T-cell (primary cell): Measurements from ENCODE around the gene KDM4B. TPM values are rescaled to one million over a fixed set of nuclear protein-coding genes. Genes with fewer than 3 reads are reported as not detected.
A peak's percentile ranks its signal among the peaks of the same experiment; 100 is the strongest.

Source experiments
- ATAC-seq, 4 experiments: fragments of 200-7000 bp in 3 of 4; fragments of 150-1000 bp in 1 of 4; cut with Tn5 transposase; replicated peaks in 1 of 4; 1 replicate in 3 of 4; 2 replicates in 1 of 4; pipeline ENCODE4 v1.10.0; 2021; ENCODE audit warnings: moderate library complexity in 3 of 4, mild to moderate bottlenecking in 2 of 4, moderate number of reproducible peaks in 1 of 4
- CTCF ChIA-PET, 2 donors: fragments of 300-600 bp; sonication (Branson Sonifier 250); formaldehyde crosslinking; loops; one replicate each; lab custom pipeline; 2022; ENCODE audit warnings: antibody characterized with exemption in 2 of 2; lab: Charles Lee
- POLR2A ChIA-PET, 2 donors: fragments of 300-600 bp; sonication (Branson Sonifier 250); formaldehyde crosslinking; loops; one replicate each; lab custom pipeline; 2022; ENCODE audit warnings: antibody characterized with exemption in 2 of 2; lab: Charles Lee
- DNase-seq, 35 experiments: peaks; one replicate each; pipeline versions ENCODE4 v3.0.0 to v3.0.0-alpha.2; 2013 to 2023
- H3K27ac ChIP-seq: one replicate; pipeline ENCODE4 v1.5.1; 2013; ENCODE audit warnings: low read length
- H3K27me3 ChIP-seq, 2 experiments: replicated peaks in 1 of 2; 1 replicate in 1 of 2; 2 replicates in 1 of 2; pipeline versions ENCODE4 v1.6.1 to v1.7.0; 2013; ENCODE audit warnings: low read length in 1 of 2, mixed read lengths in 1 of 2; ENCODE audit not compliant: control insufficient read depth in 2 of 2, insufficient read depth in 2 of 2; ENCODE audit errors: extremely low read depth in 1 of 2
- H3K36me3 ChIP-seq, 2 donors: 1 replicate in 1 of 2; 2 replicates in 1 of 2; pipeline versions ENCODE4 v1.6.1 to v1.7.0; 2013; ENCODE audit warnings: low read length in 1 of 2; ENCODE audit not compliant: control insufficient read depth in 2 of 2, insufficient read depth in 1 of 2; ENCODE audit errors: extremely low read depth in 1 of 2
- H3K4me1 ChIP-seq, 2 experiments: 1 replicate in 1 of 2; 2 replicates in 1 of 2; pipeline versions ENCODE4 v1.6.1 to v1.7.0; 2013; ENCODE audit warnings: low read length in 2 of 2, mixed read lengths in 1 of 2; ENCODE audit not compliant: insufficient read depth in 2 of 2, control insufficient read depth in 1 of 2; ENCODE audit errors: extremely low read depth in 1 of 2
- H3K4me3 ChIP-seq, 2 donors: 1 replicate in 1 of 2; 2 replicates in 1 of 2; pipeline versions ENCODE4 v1.5.1 to v1.7.0; 2013; ENCODE audit warnings: mild to moderate bottlenecking in 2 of 2, low read length in 1 of 2, moderate library complexity in 1 of 2; ENCODE audit not compliant: control insufficient read depth in 1 of 2; ENCODE audit errors: extremely low read depth in 1 of 2
- H3K9me3 ChIP-seq: 2 replicates; pipeline ENCODE4 v1.7.0; 2013
- H3K27ac Mint-ChIP-seq, 2 donors: one replicate each; pipeline ENCODE4 v1.8.0; 2020 to 2021; ENCODE audit warnings: mild to moderate bottlenecking in 2 of 2, mixed read lengths in 2 of 2
- H3K27me3 Mint-ChIP-seq, 2 donors: one replicate each; pipeline ENCODE4 v1.8.0; 2021 to 2022; ENCODE audit warnings: mixed read lengths in 2 of 2
- H3K36me3 Mint-ChIP-seq: one replicate; pipeline ENCODE4 v1.8.0; 2021; ENCODE audit warnings: mixed read lengths
- H3K4me1 Mint-ChIP-seq, 3 donors: one replicate each; pipeline ENCODE4 v1.8.0; 2020 to 2022; ENCODE audit warnings: mixed read lengths in 3 of 3, mild to moderate bottlenecking in 1 of 3
- H3K4me3 Mint-ChIP-seq, 3 donors: one replicate each; pipeline ENCODE4 v1.8.0; 2020 to 2022; ENCODE audit warnings: mild to moderate bottlenecking in 3 of 3, mixed read lengths in 3 of 3, moderate library complexity in 3 of 3
- H3K9me3 Mint-ChIP-seq, 3 donors: one replicate each; pipeline ENCODE4 v1.8.0; 2020 to 2022; ENCODE audit warnings: mixed read lengths in 3 of 3
- WGBS: methylation state at CpG from one replicate; pipeline ENCODE4 v1.1.5; 2013; ENCODE audit warnings: missing lambda C conversion rate; ENCODE audit not compliant: insufficient coverage; 5-methylcytosine and 5-hydroxymethylcytosine counted together
- total RNA-seq, 35 experiments: library from RNA in 6 of 35; stranded (reverse) in 6 of 35; fragments of 120-200 nt in 1 of 35; gene quantifications; one replicate each; pipeline versions ENCODE4 v1.2.1 to v1.2.4 and lab custom pipeline; 2013 to 2026

Gene KDM4B
- total RNA-seq, 5 donors from 2014 or later (not counting 1 experiment from before 2014, with no cell fraction given), result 44.6 to 59.2 (median 47.8) TPM

DNA sequence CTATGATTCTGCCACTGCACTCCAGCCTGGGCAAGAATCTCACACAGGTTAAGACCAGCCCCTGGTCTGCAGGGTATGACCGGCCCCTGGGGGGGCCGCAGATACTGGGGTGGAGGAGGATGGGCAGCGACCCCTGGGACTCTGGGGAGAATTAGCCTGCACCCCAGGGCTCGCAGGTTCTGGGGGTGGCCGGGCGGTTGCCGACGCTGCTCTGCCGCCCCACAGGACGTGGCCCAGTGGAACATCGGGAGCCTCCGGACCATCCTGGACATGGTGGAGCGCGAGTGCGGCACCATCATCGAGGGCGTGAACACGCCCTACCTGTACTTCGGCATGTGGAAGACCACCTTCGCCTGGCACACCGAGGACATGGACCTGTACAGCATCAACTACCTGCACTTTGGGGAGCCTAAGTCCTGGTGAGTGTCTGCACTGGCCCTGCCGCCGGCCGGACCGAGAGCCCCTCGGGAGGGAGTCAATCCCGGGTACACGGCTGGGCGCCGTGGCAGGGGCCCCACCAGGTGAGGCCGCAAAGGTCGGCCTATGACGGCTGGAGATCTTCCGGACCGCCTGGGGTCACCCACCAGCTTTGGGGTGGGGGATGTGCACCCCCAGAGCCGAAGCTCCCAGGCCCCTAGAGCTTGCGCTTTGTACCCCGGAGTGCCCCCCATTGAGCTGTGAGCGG, 78.5 kb downstream of the KDM4B start:
- Mint-ChIP-seq H3K36me3 (peaks cover 3% of the 10 kb centered on the region), H3K27me3 (no peaks in the 10 kb centered on the region), H3K27ac (no peak overlapping the region), H3K4me1 (peaks cover 0 to 4% (median 4%) of the 10 kb centered on the region in 3 donors), H3K4me3 (no peak overlapping the region), H3K9me3 (no peaks in the 10 kb centered on the region)
- peaks cover 7 to 29% of the 10 kb centered on the region in 2 donors for H3K36me3 ChIP-seq
- peaks cover 0 to 12% of the 10 kb centered on the region in 2 experiments for H3K4me1 ChIP-seq
- WGBS, result 96% methylated on average over 39 of the region's 39 CpGs
- H3K4me3 ChIP-seq, result no peak overlapping the region
- no peaks in the 10 kb centered on the region for H3K27me3 ChIP-seq
- no peak overlapping the region for H3K27ac ChIP-seq
- ChIA-PET CTCF (interaction anchor here in 1 of 2 donors (0.6 kb wide), 1 partner anchor 623 kb away, joined by 4 read pairs; no protein-coding TSS in a partner anchor), POLR2A (no interaction called here)
- no peak for ATAC-seq
- no peak for DNase-seq
- H3K9me3 ChIP-seq, result no peaks in the 10 kb centered on the region

GRCh38 chr19:5048091-5048726, 79.3 kb downstream of the KDM4B start:
- H3K4me3 ChIP-seq, result no peak overlapping the region
- H3K36me3 ChIP-seq, result peaks cover 7 to 32% of the 10 kb centered on the region in 2 donors
- no peak overlapping the region for H3K27ac ChIP-seq
- H3K9me3 ChIP-seq, result no peaks in the 10 kb centered on the region
- peak in 33 of 35 experiments; percentile 9 to 73 (median 48) for DNase-seq
- Mint-ChIP-seq H3K4me3 (no peak overlapping the region), H3K4me1 (peaks cover 0 to 4% (median 4%) of the 10 kb centered on the region in 3 donors), H3K27ac (no peak overlapping the region), H3K27me3 (no peaks in the 10 kb centered on the region), H3K9me3 (no peaks in the 10 kb centered on the region), H3K36me3 (peaks cover 3% of the 10 kb centered on the region)
- H3K4me1 ChIP-seq, result peaks cover 0 to 12% of the 10 kb centered on the region in 2 experiments
- ChIA-PET POLR2A (no interaction called here), CTCF (interaction anchor here in 1 of 2 donors (0.6 kb wide), 1 partner anchor 14 kb away, joined by 5 read pairs; no protein-coding TSS in a partner anchor)
- H3K27me3 ChIP-seq, result no peaks in the 10 kb centered on the region
- WGBS, result 43% methylated on average over 43 of the region's 44 CpGs
- peak; percentile 70 to 79 (median 77) for ATAC-seq

- no peaks in the 10 kb centered on the region for H3K9me3 ChIP-seq
- no peak for DNase-seq
- ATAC-seq, result no peak
- peaks cover 0 to 4% (median 4%) of the 10 kb centered on the region in 3 donors for H3K4me1 Mint-ChIP-seq
- H3K36me3 Mint-ChIP-seq, result peaks cover 3% of the 10 kb centered on the region
- H3K4me3 ChIP-seq, result no peak overlapping the region
- no peaks in the 10 kb centered on the region for H3K9me3 Mint-ChIP-seq
- peaks cover 0 to 12% of the 10 kb centered on the region in 2 experiments for H3K4me1 ChIP-seq
- H3K36me3 ChIP-seq, result peaks cover 10 to 32% of the 10 kb centered on the region in 2 donors
- no peak overlapping the region for H3K27ac Mint-ChIP-seq
- no peak overlapping the region for H3K27ac ChIP-seq
- H3K27me3 ChIP-seq, result no peaks in the 10 kb centered on the region
- 92% methylated on average over 31 of the region's 36 CpGs for WGBS
- H3K4me3 Mint-ChIP-seq, result no peak overlapping the region
- POLR2A ChIA-PET, result no interaction called here
- CTCF ChIA-PET, result no interaction called here
- no peaks in the 10 kb centered on the region for H3K27me3 Mint-ChIP-seq
Observed at GRCh38 chr19:5048727-5049553, 80.0 kb downstream of the KDM4B start.

GRCh38 chr19:5049561-5049960, 80.6 kb downstream of the KDM4B start:
- Histone ChIP-seq H3K27ac (no peak overlapping the region), H3K4me1 (peaks cover 0 to 12% of the 10 kb centered on the region in 2 experiments), H3K9me3 (no peaks in the 10 kb centered on the region), H3K4me3 (no peak overlapping the region), H3K27me3 (no peaks in the 10 kb centered on the region), H3K36me3 (peaks cover 14 to 32% of the 10 kb centered on the region in 2 donors)
- CTCF ChIA-PET, result no interaction called here
- no peaks in the 10 kb centered on the region for H3K9me3 Mint-ChIP-seq
- DNase-seq, result no peak
- H3K4me1 Mint-ChIP-seq, result peaks cover 0 to 4% (median 4%) of the 10 kb centered on the region in 3 donors
- WGBS, result 93% methylated on average over 8 of the region's 9 CpGs
- no peak for ATAC-seq
- no peak overlapping the region for H3K4me3 Mint-ChIP-seq
- POLR2A ChIA-PET, result no interaction called here
- no peaks in the 10 kb centered on the region for H3K27me3 Mint-ChIP-seq
- H3K27ac Mint-ChIP-seq, result no peak overlapping the region
- peaks cover 7% of the 10 kb centered on the region for H3K36me3 Mint-ChIP-seq

DNA sequence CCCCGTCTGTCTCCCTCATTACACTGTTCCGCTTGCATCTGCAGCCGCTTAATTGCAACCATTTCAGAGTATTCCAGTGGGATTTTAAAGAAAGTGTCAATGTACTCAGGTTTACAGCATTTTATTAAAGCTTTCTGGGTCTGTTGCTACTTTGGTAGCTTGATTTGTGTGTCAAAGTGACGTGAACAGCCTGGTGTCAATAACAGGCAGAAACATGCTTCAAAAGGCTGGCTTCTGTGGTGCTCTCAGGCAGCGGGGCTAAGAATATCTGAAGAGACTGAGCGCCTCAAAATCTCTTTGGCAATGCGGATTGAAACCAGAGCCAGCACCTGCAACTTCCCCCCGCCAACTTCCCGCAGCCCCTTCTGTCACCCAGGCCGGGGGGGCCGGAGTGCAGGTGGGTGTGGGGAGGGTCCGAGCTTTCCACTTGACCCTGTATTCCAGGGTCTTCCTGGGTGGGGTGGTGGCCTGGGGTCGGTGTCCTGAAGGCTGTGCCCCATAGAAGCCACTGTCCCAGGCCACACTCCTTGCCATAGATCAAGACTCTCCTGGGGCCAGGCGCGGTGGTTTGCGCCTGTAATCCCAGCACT, 81.2 kb downstream of the KDM4B start:
- Mint-ChIP-seq H3K9me3 (no peaks in the 10 kb centered on the region), H3K36me3 (peaks cover 7% of the 10 kb centered on the region), H3K27me3 (no peaks in the 10 kb centered on the region), H3K4me3 (no peak overlapping the region), H3K4me1 (peaks cover 0 to 4% (median 4%) of the 10 kb centered on the region in 3 donors), H3K27ac (no peak overlapping the region)
- WGBS, result 97% methylated on average over 5 of the region's 16 CpGs
- Histone ChIP-seq H3K36me3 (peaks cover 14 to 28% of the 10 kb centered on the region in 2 donors), H3K27me3 (no peaks in the 10 kb centered on the region), H3K4me1 (peaks cover 0 to 12% of the 10 kb centered on the region in 2 experiments), H3K9me3 (no peaks in the 10 kb centered on the region), H3K4me3 (no peak overlapping the region), H3K27ac (no peak overlapping the region)
- CTCF ChIA-PET, result no interaction called here
- POLR2A ChIA-PET, result no interaction called here
- DNase-seq (no peak), ATAC-seq (no peak)

GRCh38 chr19:5050905-5051304, 82.0 kb downstream of the KDM4B start:
- H3K27me3 ChIP-seq, result no peaks in the 10 kb centered on the region
- Mint-ChIP-seq H3K4me3 (no peak overlapping the region), H3K36me3 (peaks cover 7% of the 10 kb centered on the region), H3K27me3 (no peaks in the 10 kb centered on the region), H3K4me1 (peaks cover 0 to 4% (median 4%) of the 10 kb centered on the region in 3 donors), H3K27ac (no peak overlapping the region), H3K9me3 (no peaks in the 10 kb centered on the region)
- WGBS, result 95% methylated on average over 12 of the region's 16 CpGs
- ChIA-PET POLR2A (no interaction called here), CTCF (interaction anchor here in 1 of 2 donors (0.6 kb wide), 1 partner anchor 370 kb away, joined by 3 read pairs; no protein-coding TSS in a partner anchor)
- H3K36me3 ChIP-seq, result peaks cover 14 to 28% of the 10 kb centered on the region in 2 donors
- DNase-seq (no peak), ATAC-seq (no peak)
- H3K27ac ChIP-seq, result no peak overlapping the region
- H3K9me3 ChIP-seq, result no peaks in the 10 kb centered on the region
- H3K4me1 ChIP-seq, result peaks cover 0 to 12% of the 10 kb centered on the region in 2 experiments
- no peak overlapping the region for H3K4me3 ChIP-seq
